Progenitor cell of endocrine pancreas (in vitro differentiated cells): Measurements from ENCODE around the gene ARSG. TPM values are rescaled to one million over a fixed set of nuclear protein-coding genes. Genes with fewer than 3 reads are reported as not detected.
"Not testable (repeated sequence)": the region's sequence is repeated elsewhere in the genome, so short reads cannot be mapped to it uniquely, and the experiment has no call there.

ENCODE experiments used
- DNase-seq: peaks from one replicate; pipeline ENCODE4 v3.0.0; 2021; ENCODE audit warnings: low spot score; ENCODE audit not compliant: unreplicated experiment
- H3K27ac Mint-ChIP-seq: 2 replicates; pipeline ENCODE4 v1.8.0; 2021; ENCODE audit warnings: mild to moderate bottlenecking, moderate library complexity, mixed read lengths
- H3K27me3 Mint-ChIP-seq: 2 replicates; pipeline ENCODE4 v1.8.0; 2021; ENCODE audit warnings: mixed read lengths
- H3K36me3 Mint-ChIP-seq: 2 replicates; pipeline ENCODE4 v1.8.0; 2022; ENCODE audit warnings: mixed read lengths; ENCODE audit not compliant: insufficient read depth
- H3K4me1 Mint-ChIP-seq: 2 replicates; pipeline ENCODE4 v1.8.0; 2021; ENCODE audit warnings: low read depth, mixed read lengths
- H3K4me3 Mint-ChIP-seq: 2 replicates; pipeline ENCODE4 v1.8.0; 2021; ENCODE audit warnings: low read depth, mild to moderate bottlenecking, moderate library complexity, mixed read lengths
- H3K9me3 Mint-ChIP-seq: 2 replicates; pipeline ENCODE4 v1.8.0; 2021; ENCODE audit warnings: low read depth, mixed read lengths
- CTCF ChIP-seq: fragments of 200-600 bp; sonication (generic); IDR thresholded peaks from one replicate; pipeline ENCODE4 v1.5.0; 2021; ENCODE audit warnings: antibody characterized with exemption, mild to moderate bottlenecking; ENCODE audit not compliant: unreplicated experiment
- total RNA-seq: library from RNA; stranded (reverse); gene quantifications from 2 replicates; pipeline ENCODE4 v1.2.1, GENCODE V29; 2021

ARSG gene
- total RNA-seq, 1 donor from 2014 or later, result 2.6 TPM

GRCh38 chr17:68368387-68368786, 77.1 kb downstream of the ARSG start:
- Mint-ChIP-seq H3K4me3 (no peak overlapping the region), H3K27me3 (no peaks in the 10 kb centered on the region), H3K27ac (no peak overlapping the region), H3K4me1 (no peaks in the 10 kb centered on the region), H3K36me3 (no peaks in the 10 kb centered on the region), H3K9me3 (peaks cover 3% of the 10 kb centered on the region)
- no peak for DNase-seq
- TF ChIP-seq CTCF, result no peak

GRCh38 chr17:68375566-68375965, 84.3 kb downstream of the ARSG start:
- no peak for TF ChIP-seq CTCF
- DNase-seq, result no peak
- Mint-ChIP-seq H3K4me1 (peaks cover 9% of the 10 kb centered on the region), H3K36me3 (no peaks in the 10 kb centered on the region), H3K9me3 (peaks cover 3% of the 10 kb centered on the region), H3K27me3 (peaks cover 12% of the 10 kb centered on the region), H3K27ac (no peak overlapping the region), H3K4me3 (no peak overlapping the region)

GRCh38 chr17:68376178-68376577, 84.9 kb downstream of the ARSG start:
- peaks cover 12% of the 10 kb centered on the region for H3K27me3 Mint-ChIP-seq

GRCh38 chr17:68377771-68378267, 86.5 kb downstream of the ARSG start:
- DNase-seq, result no peak
- Mint-ChIP-seq H3K36me3 (no peaks in the 10 kb centered on the region), H3K27ac (no peak overlapping the region), H3K9me3 (no peaks in the 10 kb centered on the region), H3K27me3 (peaks cover 12% of the 10 kb centered on the region), H3K4me1 (peaks cover 9% of the 10 kb centered on the region), H3K4me3 (peak overlapping the region; percentile 37)
- no peak for TF ChIP-seq CTCF

More at GRCh38 chr17:68376178-68376577, 84.9 kb downstream of the ARSG start:
- H3K4me1 Mint-ChIP-seq, DNase-seq, H3K9me3 Mint-ChIP-seq, H3K4me3 Mint-ChIP-seq, H3K27ac Mint-ChIP-seq, H3K36me3 Mint-ChIP-seq: not testable (repeated sequence)

- no peak overlapping the region for H3K27ac Mint-ChIP-seq
- no peaks in the 10 kb centered on the region for H3K9me3 Mint-ChIP-seq
- H3K4me3 Mint-ChIP-seq, result no peak overlapping the region
- no peaks in the 10 kb centered on the region for H3K36me3 Mint-ChIP-seq
- no peak for TF ChIP-seq CTCF
- DNase-seq, result no peak
- peaks cover 9% of the 10 kb centered on the region for H3K4me1 Mint-ChIP-seq
- H3K27me3 Mint-ChIP-seq, result peaks cover 12% of the 10 kb centered on the region
These were observed 87.2 kb downstream of the ARSG start for GRCh38 chr17:68378268-68379176.

GRCh38 chr17:68379177-68379510, 87.8 kb downstream of the ARSG start:
- no peaks in the 10 kb centered on the region for H3K9me3 Mint-ChIP-seq
- H3K36me3 Mint-ChIP-seq, result no peaks in the 10 kb centered on the region
- peaks cover 12% of the 10 kb centered on the region for H3K27me3 Mint-ChIP-seq
- DNase-seq, result no peak
- no peak for TF ChIP-seq CTCF
- peaks cover 9% of the 10 kb centered on the region for H3K4me1 Mint-ChIP-seq
- H3K4me3 Mint-ChIP-seq, result no peak overlapping the region
- H3K27ac Mint-ChIP-seq, result no peak overlapping the region
